BLaER1 treated with 17β-estradiol and CSF1 and Interleukin-3, amounts not matched to agents 10 nM and 100 nM (cell line): ENCODE results near the gene PLXNA2.

Source experiments
- H3K27ac ChIP-seq, 11 experiments: shearing (Covaris generic); formaldehyde crosslinking; 2 replicates each; pipeline ENCODE4 v1.8.1; 2022
- H3K27me3 ChIP-seq, 11 experiments: shearing (Covaris generic); formaldehyde crosslinking; 2 replicates each; pipeline ENCODE4 v1.8.1; 2022
- H3K36me3 ChIP-seq, 11 experiments: shearing (Covaris generic); formaldehyde crosslinking; 2 replicates each; pipeline ENCODE4 v1.8.1; 2022
- H3K4me1 ChIP-seq, 10 experiments: shearing (Covaris generic); formaldehyde crosslinking; 2 replicates each; pipeline ENCODE4 v1.8.1; 2022
- H3K4me2 ChIP-seq, 11 experiments: shearing (Covaris generic); formaldehyde crosslinking; 2 replicates each; pipeline ENCODE4 v1.8.1; 2022
- H3K4me3 ChIP-seq, 10 experiments: shearing (Covaris generic); formaldehyde crosslinking; 2 replicates each; pipeline ENCODE4 v1.8.1; 2022
- H3K9ac ChIP-seq, 11 experiments: shearing (Covaris generic); formaldehyde crosslinking; 2 replicates each; pipeline ENCODE4 v1.8.1; 2022
- H3K9me3 ChIP-seq, 11 experiments: shearing (Covaris generic); formaldehyde crosslinking; replicated peaks in 1 of 11; 2 replicates each; pipeline ENCODE4 v1.8.1; 2022
- H4K20me1 ChIP-seq, 11 experiments: shearing (Covaris generic); formaldehyde crosslinking; 2 replicates each; pipeline ENCODE4 v1.8.1; 2022
- Cebpa-rat ChIP-seq, 11 experiments: shearing (Covaris generic); IDR thresholded peaks; 2 replicates each; pipeline ENCODE4 v1.8.1; 2022

PLXNA2 gene

GRCh38 chr1:208154679-208155642, 89.2 kb downstream of the PLXNA2 start:
- no peaks in the 10 kb centered on the region for H3K27me3 ChIP-seq
- H3K9me3 ChIP-seq, result no peaks in the 10 kb centered on the region
- no peak overlapping the region for H3K4me3 ChIP-seq
- H4K20me1 ChIP-seq, result no peaks in the 10 kb centered on the region
- H3K36me3 ChIP-seq, result no peaks in the 10 kb centered on the region
- TF ChIP-seq Cebpa-rat (IDR thresholded peaks at IDR 0.05), result no peak
- H3K4me1 ChIP-seq, result peaks cover 0 to 13% (median 6%) of the 10 kb centered on the region in 10 experiments; a peak in 12 of 20 replicates
- H3K27ac ChIP-seq, result no peak overlapping the region
- no peak overlapping the region for H3K9ac ChIP-seq
- H3K4me2 ChIP-seq, result peak overlapping the region in 3 of 11 experiments; percentile 40 to 50 (median 50); a peak in 3 of 22 replicates

DNA sequence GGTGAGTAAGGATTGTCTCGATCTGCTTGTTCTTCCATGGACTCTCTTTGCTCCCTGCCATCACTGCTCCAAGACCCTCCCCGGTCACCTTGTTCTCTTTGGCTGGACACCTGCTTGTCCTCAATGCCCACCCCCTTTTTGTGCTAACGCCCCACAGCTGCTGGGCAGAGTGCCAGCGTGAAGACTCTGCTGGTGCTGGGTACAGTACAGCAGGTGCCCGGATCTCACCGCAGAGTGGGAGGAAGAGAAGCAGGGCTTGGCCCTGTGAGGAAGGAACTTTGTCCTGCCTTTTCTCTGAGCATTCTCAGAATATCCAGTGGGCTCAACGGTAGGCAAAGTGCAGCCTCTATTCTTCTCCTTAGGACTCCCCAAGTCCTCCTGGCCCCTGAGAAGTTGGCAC, 90.1 kb downstream of the PLXNA2 start:
- H3K4me3 ChIP-seq, result no peak overlapping the region
- H3K27me3 ChIP-seq, result no peaks in the 10 kb centered on the region
- H3K9ac ChIP-seq, result no peak overlapping the region
- H4K20me1 ChIP-seq, result no peaks in the 10 kb centered on the region
- peak overlapping the region in 5 of 11 experiments; percentile 18 to 50 (median 47); a peak in 8 of 22 replicates for H3K4me2 ChIP-seq
- no peak for TF ChIP-seq Cebpa-rat (IDR thresholded peaks at IDR 0.05)
- H3K4me1 ChIP-seq, result peaks cover 0 to 18% (median 5%) of the 10 kb centered on the region in 10 experiments; a peak in 9 of 20 replicates
- no peaks in the 10 kb centered on the region for H3K36me3 ChIP-seq
- H3K9me3 ChIP-seq, result no peaks in the 10 kb centered on the region
- H3K27ac ChIP-seq, result no peak overlapping the region

DNA sequence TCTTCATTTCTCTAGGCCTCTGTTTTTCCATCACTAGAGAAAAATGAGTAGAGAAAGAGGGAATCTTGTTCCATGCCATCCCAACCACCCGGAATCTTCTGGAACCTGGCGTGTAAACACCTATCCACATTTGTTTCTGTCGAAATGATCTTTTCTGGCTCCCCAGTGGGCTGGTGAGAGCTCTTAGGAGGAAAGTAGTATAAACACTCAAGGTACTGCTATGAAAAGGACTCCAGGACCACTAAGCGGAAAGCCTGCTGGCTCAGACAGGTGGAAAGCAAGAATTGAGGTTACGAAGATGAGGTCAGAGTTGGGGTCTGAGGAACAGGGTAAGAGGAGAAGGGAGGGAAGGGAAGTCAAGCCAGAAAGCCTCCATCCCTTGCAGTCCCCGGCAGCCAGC, 90.8 kb downstream of the PLXNA2 start:
- H3K36me3 ChIP-seq, result no peaks in the 10 kb centered on the region
- no peak overlapping the region for H3K27ac ChIP-seq
- TF ChIP-seq Cebpa-rat (IDR thresholded peaks at IDR 0.05), result no peak
- H3K9ac ChIP-seq, result no peak overlapping the region
- H3K27me3 ChIP-seq, result no peaks in the 10 kb centered on the region
- no peaks in the 10 kb centered on the region for H4K20me1 ChIP-seq
- no peak overlapping the region for H3K4me3 ChIP-seq
- no peaks in the 10 kb centered on the region for H3K9me3 ChIP-seq
- H3K4me2 ChIP-seq, result no peak overlapping the region
- peaks cover 0 to 18% (median 5%) of the 10 kb centered on the region in 10 experiments; a peak in 9 of 20 replicates for H3K4me1 ChIP-seq

DNA sequence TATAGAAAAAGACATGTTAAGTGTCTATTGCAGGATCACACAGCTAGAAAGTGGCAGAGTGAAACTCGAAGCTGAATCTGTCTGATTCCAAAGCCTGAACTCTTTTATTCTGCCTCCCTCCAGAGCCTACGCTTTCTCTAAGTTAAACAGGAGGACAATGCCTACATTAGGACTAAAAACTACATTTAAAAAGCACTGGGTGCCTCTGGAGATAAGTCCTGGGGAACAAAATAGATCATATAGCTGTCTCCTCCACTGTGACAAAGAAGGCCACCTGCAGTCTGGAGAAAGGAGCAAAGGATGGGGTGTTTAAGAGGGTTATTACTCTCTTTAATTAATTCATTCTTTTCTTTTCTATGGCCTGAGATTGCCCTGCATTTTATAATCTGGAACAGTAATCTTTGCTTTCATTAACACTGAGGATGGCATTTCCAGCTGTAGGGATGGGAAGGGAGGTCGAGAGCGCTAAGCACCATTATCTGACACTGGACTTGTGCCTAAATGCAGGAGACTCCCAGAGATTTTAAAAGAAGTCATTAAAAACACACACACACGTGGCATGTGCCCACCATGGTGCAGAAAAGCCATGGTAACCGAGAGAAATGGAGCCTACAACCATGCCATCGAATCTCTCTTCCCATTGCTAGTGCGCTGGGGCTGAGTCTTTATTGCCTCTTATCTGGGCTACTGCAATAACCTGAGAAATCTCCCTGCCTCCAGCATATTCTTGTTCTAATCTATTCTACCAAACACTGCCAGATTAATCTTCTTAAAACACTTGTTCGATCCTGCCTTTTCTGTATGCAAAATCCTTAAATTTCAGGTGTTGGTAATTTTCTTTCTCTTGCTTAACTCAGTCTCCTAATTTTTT, 92.2 kb downstream of the PLXNA2 start:
- Histone ChIP-seq H3K4me1 (peaks cover 0 to 18% (median 5%) of the 10 kb centered on the region in 10 experiments; a peak in 9 of 20 replicates), H3K4me2 (no peak overlapping the region), H3K4me3 (no peak overlapping the region), H3K9me3 (no peaks in the 10 kb centered on the region), H3K9ac (no peak overlapping the region), H4K20me1 (no peaks in the 10 kb centered on the region), H3K27me3 (no peaks in the 10 kb centered on the region), H3K36me3 (no peaks in the 10 kb centered on the region), H3K27ac (no peak overlapping the region)
- TF ChIP-seq Cebpa-rat (IDR thresholded peaks at IDR 0.05), result no peak

DNA sequence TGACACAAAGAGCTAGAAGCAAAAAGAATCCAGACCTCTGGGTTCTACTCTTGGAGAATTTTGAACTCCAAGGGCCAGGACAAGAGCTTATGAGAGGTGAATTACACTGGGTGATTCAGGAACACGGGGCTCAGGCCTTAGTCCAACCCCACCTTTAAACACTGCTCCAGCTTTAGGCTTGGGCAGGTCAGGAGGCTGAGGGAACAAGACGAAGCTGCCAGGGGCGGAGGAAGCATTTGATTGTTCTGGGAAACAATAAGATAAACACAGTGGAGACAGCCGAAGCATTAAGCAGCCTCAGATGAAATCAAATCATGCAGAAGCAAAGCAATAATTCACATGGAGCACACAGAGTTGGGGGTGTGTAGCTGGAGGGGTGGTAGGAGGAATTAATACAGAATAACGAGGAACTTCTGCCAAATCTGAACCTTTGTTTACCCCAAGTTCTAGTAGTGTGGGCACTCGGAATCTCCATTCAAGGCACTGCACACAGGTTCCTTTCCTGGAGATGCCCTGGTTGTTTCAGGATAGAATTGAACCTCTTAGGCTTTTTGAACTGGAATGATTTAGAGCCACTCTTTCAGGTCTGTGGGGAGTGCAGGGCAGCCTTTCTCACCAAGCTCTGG, 93.2 kb downstream of the PLXNA2 start:
- H3K27ac ChIP-seq, result no peak overlapping the region
- no peaks in the 10 kb centered on the region for H3K27me3 ChIP-seq
- no peaks in the 10 kb centered on the region for H3K36me3 ChIP-seq
- no peak overlapping the region for H3K4me2 ChIP-seq
- TF ChIP-seq Cebpa-rat (IDR thresholded peaks at IDR 0.05), result no peak
- H3K4me3 ChIP-seq, result no peak overlapping the region
- H3K9me3 ChIP-seq, result no peaks in the 10 kb centered on the region
- no peaks in the 10 kb centered on the region for H4K20me1 ChIP-seq
- no peak overlapping the region for H3K9ac ChIP-seq
- peaks cover 0 to 18% (median 5%) of the 10 kb centered on the region in 10 experiments; a peak in 9 of 20 replicates for H3K4me1 ChIP-seq

- Histone ChIP-seq H3K4me3 (no peak overlapping the region), H3K4me1 (peaks cover 0 to 18% (median 5%) of the 10 kb centered on the region in 10 experiments; a peak in 9 of 20 replicates), H4K20me1 (no peaks in the 10 kb centered on the region), H3K27me3 (no peaks in the 10 kb centered on the region), H3K9ac (no peak overlapping the region), H3K4me2 (peak overlapping the region in 4 of 11 experiments; percentile 32 to 50 (median 40); a peak in 8 of 22 replicates), H3K36me3 (no peaks in the 10 kb centered on the region), H3K27ac (no peak overlapping the region), H3K9me3 (no peaks in the 10 kb centered on the region)
- TF ChIP-seq Cebpa-rat (IDR thresholded peaks at IDR 0.05), result no peak
These were observed 94.2 kb downstream of the PLXNA2 start for GRCh38 chr1:208149776-208150514.

DNA sequence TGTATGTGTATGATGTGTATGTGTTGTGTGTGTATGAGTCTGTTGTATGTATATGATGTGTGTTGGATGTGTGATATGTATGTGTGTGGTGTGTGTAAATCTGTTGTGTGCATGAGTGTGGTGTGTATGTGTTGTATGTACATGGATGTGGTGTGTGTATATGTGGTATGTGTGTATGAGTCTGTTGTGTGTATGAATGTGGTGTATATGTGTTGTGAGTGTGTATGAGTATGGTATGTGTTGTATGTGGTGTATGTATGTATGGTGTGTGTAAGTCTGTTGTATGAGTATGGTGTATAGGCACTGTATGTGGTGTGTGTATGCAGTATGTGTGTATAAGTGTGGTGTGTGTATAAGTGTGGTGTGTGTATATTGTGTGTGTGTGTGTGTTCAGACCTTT, 95.0 kb downstream of the PLXNA2 start:
- no peak for TF ChIP-seq Cebpa-rat (IDR thresholded peaks at IDR 0.05)
- Histone ChIP-seq H3K9me3 (no peaks in the 10 kb centered on the region), H4K20me1 (no peaks in the 10 kb centered on the region), H3K4me3 (no peak overlapping the region), H3K4me1 (peaks cover 0 to 16% (median 3%) of the 10 kb centered on the region in 10 experiments; a peak in 9 of 20 replicates), H3K9ac (no peak overlapping the region), H3K27me3 (no peaks in the 10 kb centered on the region), H3K36me3 (no peaks in the 10 kb centered on the region), H3K4me2 (peak overlapping the region in 2 of 11 experiments; percentile 32 to 50; a peak in 3 of 22 replicates), H3K27ac (no peak overlapping the region)

GRCh38 chr1:208148380-208148779, 95.8 kb downstream of the PLXNA2 start:
- H3K4me3 ChIP-seq, result no peak overlapping the region
- H3K9ac ChIP-seq, result no peak overlapping the region
- no peak overlapping the region for H3K27ac ChIP-seq
- H3K4me1 ChIP-seq, result peaks cover 0 to 13% (median 0%) of the 10 kb centered on the region in 10 experiments; a peak in 7 of 20 replicates
- no peak overlapping the region for H3K4me2 ChIP-seq
- no peaks in the 10 kb centered on the region for H3K36me3 ChIP-seq
- no peak for TF ChIP-seq Cebpa-rat (IDR thresholded peaks at IDR 0.05)
- H3K9me3 ChIP-seq, result no peaks in the 10 kb centered on the region
- no peaks in the 10 kb centered on the region for H4K20me1 ChIP-seq
- H3K27me3 ChIP-seq, result no peaks in the 10 kb centered on the region
